ENCODE measurements around the gene PCSK9. TPM values are rescaled to one million over a fixed set of nuclear protein-coding genes. Genes with fewer than 3 reads are reported as not detected.

Gene PCSK9
- total RNA-seq, 4 donors from 2014 or later, result 0.44 to 4.3 (median 2.5) TPM

DNA sequence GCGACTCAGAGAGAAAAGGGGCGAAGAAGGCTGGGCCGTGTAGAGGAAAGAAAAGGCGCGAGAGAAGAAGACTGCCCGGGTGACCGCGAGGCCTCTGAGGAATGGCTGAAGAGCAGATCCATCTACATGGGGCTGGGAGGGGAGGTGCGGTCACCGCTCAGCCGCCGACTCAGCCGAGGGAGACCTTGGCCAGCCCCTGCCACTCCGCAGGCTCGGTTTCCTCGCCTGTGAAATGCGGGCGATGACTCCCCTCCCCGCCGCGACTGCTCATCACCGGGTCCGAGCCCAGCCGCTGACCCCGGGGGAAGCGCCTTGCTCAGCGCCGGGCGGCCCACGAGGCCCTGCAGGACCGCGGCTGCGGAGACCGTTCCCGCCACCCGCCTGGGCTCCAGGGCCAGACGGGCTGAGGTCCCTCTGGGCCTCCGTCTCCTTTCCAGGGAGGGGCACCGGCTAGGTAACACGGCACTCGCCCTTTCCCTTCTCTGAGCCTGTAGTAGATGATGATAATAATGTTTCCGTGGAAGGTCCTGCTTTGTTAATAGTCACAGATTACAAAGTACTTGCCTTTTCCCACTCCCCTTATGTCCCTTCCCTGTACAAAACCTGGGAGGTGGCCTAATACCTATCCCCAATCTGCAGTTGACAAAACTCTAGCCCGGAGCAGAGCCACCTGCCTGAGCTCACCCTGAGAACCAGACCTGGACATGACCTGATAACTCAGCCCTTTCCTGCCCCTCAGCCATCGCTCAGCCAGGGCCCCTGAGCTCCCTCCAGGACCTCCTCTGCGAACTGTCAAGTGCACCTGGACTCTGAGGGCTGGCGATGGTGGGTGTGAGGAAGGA lies 42.3 kb upstream of the PCSK9 start:
- Histone ChIP-seq H3K36me3 (no peaks in the 10 kb centered on the region), H3K27ac (no peak overlapping the region), H3K9me3 (no peaks in the 10 kb centered on the region), H3K4me1 (peaks cover 0 to 11% (median 7%) of the 10 kb centered on the region in 4 donors), H3K4me3 (no peak overlapping the region), H3K27me3 (peaks cover 0 to 59% of the 10 kb centered on the region in 2 donors)
- WGBS, 2 donors, result 10 to 18% methylated on average over 34 to 45 of the region's 46 CpGs
- DNase-seq (ENCODE audit: low spot score in 2 of 2), result no peak
- TF ChIP-seq, protein P1, sequence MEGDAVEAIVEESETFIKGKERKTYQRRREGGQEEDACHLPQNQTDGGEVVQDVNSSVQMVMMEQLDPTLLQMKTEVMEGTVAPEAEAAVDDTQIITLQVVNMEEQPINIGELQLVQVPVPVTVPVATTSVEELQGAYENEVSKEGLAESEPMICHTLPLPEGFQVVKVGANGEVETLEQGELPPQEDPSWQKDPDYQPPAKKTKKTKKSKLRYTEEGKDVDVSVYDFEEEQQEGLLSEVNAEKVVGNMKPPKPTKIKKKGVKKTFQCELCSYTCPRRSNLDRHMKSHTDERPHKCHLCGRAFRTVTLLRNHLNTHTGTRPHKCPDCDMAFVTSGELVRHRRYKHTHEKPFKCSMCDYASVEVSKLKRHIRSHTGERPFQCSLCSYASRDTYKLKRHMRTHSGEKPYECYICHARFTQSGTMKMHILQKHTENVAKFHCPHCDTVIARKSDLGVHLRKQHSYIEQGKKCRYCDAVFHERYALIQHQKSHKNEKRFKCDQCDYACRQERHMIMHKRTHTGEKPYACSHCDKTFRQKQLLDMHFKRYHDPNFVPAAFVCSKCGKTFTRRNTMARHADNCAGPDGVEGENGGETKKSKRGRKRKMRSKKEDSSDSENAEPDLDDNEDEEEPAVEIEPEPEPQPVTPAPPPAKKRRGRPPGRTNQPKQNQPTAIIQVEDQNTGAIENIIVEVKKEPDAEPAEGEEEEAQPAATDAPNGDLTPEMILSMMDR (IDR thresholded peaks at IDR 0.05), result no peak
- no peak for TF ChIP-seq EP300 (IDR thresholded peaks at IDR 0.05)
- TF ChIP-seq POLR2A (IDR thresholded peaks at IDR 0.05), result no peak

DNA sequence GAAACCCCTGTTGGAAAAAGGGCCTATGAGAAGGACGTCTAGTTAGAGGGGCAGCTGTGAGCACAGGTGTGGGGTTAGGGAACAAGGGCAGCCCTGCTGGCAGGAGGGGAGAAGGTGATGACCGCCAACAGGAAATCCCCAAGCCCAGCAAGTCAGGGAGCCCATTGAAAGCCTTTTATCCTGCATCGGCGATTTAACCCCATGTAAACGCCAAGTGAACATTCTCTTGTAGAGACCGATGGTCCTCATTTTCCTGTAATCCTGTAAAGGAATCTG lies 41.7 kb upstream of the PCSK9 start:
- Histone ChIP-seq H3K4me1 (peaks cover 0 to 11% (median 7%) of the 10 kb centered on the region in 4 donors), H3K9me3 (no peaks in the 10 kb centered on the region), H3K4me3 (no peak overlapping the region), H3K27ac (no peak overlapping the region), H3K36me3 (no peaks in the 10 kb centered on the region), H3K27me3 (peaks cover 0 to 59% of the 10 kb centered on the region in 2 donors)
- DNase-seq (ENCODE audit: low spot score in 2 of 2), result no peak
- TF ChIP-seq EP300 (IDR thresholded peaks at IDR 0.05), result no peak
- TF ChIP-seq, protein P1 (IDR thresholded peaks at IDR 0.05), result no peak
- TF ChIP-seq POLR2A (IDR thresholded peaks at IDR 0.05), result no peak
- 55 to 72% methylated on average over 6 of the region's 6 CpGs for WGBS, 2 donors

DNA sequence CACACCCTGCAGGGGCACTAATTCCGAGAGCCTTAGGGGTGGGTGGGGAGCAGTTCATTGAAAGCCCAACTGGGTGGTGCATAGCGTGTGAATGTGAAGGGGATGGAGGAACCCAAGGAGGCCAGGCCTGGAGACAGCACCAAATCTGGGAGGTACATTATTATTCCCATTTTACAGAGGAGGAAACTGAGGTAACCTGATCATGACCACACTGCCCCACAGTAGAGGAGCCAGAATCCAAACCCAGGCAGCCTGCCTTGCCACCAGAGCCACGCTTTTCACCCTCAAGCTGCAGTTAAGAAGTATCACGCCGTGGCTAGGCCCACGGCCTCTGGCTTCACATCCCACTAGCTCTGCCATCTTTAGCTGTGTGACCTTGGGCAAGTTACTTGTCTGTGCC lies 41.2 kb upstream of the PCSK9 start:
- peaks cover 0 to 59% of the 10 kb centered on the region in 2 donors for H3K27me3 ChIP-seq
- TF ChIP-seq POLR2A (IDR thresholded peaks at IDR 0.05), result no peak
- TF ChIP-seq, protein P1 (IDR thresholded peaks at IDR 0.05), result no peak
- no peak for TF ChIP-seq EP300 (IDR thresholded peaks at IDR 0.05)
- H3K36me3 ChIP-seq, result no peaks in the 10 kb centered on the region

DNA sequence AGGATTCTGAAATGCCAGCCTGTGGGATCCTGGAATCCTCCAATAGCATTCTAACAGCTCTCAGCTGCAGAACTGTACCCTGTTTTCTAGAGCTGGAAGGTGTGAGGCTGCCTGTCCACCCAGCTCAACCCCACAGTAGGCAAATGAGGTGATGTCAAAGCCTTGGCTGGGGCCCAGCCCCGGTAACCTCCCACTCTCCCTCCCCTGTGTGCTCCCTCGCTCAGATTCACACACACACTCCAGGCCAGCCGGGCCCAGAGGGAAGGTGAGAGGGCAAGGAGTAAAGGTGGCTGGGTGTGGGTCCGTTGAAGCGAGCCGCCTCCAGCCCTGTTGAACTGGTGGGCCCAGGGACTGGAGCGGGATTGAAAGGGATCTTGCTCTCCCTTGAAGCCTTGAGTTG lies 40.7 kb upstream of the PCSK9 start, which contains the start of gene BSND:
Gene BSND (plus strand): TSS at position 257 of the 400 bp plus-strand sequence. CDS start 254 bp downstream, outside the sequence.
- H3K4me1 ChIP-seq, result peaks cover 0 to 11% (median 7%) of the 10 kb centered on the region in 4 donors
- no peak within 1 kb of the TSS for H3K27ac ChIP-seq
- TF ChIP-seq EP300 (IDR thresholded peaks at IDR 0.05) (no peak), POLR2A (IDR thresholded peaks at IDR 0.05) (no peak)
- TF ChIP-seq, protein P1 (IDR thresholded peaks at IDR 0.05), result no peak
- no peaks in the 10 kb centered on the region for H3K9me3 ChIP-seq
- H3K4me3 ChIP-seq, result no peak within 1 kb of the TSS
- DNase-seq (ENCODE audit: low spot score in 2 of 2), result no peak
- H3K27me3 ChIP-seq, result peaks cover 0 to 59% of the 10 kb centered on the region in 2 donors
- H3K36me3 ChIP-seq, result no peaks in the 10 kb centered on the region
- 46 to 64% methylated on average over 7 of the region's 7 CpGs for WGBS, 2 donors

More for the DNA sequence above, 41.2 kb upstream of the PCSK9 start:
- Histone ChIP-seq H3K4me3 (no peak overlapping the region), H3K9me3 (no peaks in the 10 kb centered on the region), H3K27ac (no peak overlapping the region), H3K4me1 (peaks cover 0 to 11% (median 7%) of the 10 kb centered on the region in 4 donors)
- DNase-seq (ENCODE audit: low spot score in 2 of 2), result no peak
- 75 to 91% methylated on average over 1 to 6 of the region's 6 CpGs for WGBS, 2 donors
